Stimulated activated CD8-positive, alpha-beta memory T cell treated with anti-CD3 and anti-CD28 coated beads, Interleukin-7, amount 100 ng/mL, for 4 hours (primary cell): ENCODE measurements around the gene HADHA.

ENCODE experiments used
- DNase-seq, 2 donors: peaks; one replicate each; pipeline ENCODE4 v3.0.0-alpha.2; 2020; ENCODE audit warnings: low read depth in 2 of 2

Gene HADHA

DNA sequence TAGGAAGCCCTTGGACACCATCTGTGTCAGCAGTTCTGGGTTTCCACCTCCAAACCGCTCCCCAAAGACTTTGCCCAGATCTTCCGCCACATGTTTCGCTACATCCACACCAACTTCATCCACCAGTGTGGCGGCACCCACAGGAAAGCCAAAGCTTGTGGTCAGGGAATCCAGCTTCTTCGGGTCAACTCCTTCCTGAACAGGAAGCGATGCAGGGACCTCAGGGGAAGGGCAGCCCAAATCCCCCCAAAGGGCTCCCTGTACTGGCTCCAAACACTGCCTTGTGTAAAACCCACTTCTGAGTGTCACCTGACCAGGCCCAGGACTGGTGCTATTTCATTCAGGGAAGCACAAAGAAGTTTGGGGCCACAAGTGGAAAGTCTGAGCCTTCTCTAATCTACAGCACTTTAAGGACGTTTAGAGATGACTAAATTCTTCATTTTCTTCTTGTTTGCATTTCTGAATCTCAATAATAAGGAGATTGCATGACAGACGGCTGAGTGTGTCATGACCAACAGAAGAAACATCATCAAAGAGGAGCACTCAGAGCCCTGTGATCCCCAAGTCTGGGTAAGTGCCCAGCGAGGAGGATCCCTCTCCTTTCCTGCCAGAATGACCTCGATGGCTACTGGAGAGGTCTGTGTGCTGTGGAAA, 50.7 kb downstream of the HADHA start:
- no peak for DNase-seq

DNA sequence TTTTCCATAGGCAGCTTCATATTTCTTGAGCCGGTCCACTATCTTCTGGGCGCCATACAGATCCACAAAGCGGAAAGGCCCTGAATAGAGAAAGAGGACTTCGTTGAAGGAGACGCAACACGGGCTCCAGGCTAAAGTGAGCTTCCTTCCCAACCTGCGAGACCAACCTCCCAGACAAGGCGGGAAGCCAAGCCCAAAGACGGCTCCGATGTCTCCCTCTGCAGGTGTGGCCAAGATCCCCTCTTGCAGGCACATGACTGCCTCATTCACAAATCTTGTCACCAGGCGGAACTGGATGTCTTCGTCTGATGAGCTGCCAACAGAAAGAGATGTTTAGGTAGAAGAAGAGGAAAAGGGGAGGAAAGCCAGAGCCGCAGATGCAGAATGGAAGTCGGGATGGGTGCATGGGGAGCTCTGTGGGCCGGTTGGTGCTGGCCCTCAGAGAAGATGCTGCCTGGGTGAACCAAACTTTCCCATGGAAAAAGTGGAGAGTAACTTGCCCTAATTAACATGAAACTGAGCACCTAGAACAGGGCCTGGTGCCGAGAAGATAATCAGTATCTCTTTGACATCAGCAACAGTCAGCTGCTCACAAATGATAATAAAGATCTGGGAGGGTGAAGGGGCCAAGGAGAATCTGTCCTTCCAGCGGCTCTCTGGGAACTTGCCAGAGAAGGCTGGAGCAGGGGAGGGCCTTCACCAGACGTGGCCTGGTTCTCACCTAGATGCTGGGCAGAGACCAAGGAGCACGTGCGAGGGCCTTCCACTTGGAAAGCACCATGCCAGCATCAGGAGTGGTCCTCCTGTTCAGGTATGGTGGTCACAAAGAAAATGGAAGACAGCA, 52.9 kb downstream of the HADHA start:
- DNase-seq = no peak

DNA sequence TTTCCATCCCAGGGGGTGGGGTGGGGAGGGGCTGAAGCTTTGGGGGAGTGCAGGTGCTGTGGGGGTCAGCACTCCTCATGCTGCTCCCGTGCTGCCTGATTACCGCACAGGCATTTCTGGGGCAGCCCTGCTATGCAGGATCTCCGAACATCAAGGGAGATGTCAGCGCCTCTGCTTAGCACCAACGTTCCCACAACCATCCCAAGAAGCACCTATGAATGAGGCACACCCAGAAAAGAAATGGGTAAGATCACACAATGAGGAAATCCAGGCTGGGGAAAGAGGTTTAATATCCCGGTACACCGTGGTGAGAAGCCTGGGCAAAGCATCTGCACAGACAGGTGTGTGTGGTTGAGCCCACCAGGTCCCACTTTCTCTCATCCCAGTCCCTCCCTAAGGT, 54.1 kb downstream of the HADHA start:
- no peak for DNase-seq

DNA sequence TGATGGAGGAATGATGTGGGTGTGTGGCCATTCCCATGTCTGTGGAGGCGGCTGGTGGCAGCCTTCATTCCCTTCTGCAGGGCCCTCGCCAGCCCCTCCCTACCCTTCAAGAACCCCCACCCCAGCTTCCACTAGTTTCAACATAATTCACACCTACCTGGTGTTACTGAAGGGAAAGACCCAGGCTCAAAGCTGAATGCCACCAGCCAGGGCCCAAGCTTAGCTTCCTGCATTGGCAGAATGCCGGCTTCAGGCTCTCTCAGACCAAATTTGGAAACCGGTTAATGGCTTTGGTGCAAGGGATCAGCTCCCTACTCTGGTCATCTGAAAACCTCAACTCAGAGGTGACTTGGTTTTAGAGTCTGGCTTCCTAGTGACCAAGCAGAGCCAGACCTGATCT, 54.7 kb downstream of the HADHA start:
- DNase-seq = no peak

DNA sequence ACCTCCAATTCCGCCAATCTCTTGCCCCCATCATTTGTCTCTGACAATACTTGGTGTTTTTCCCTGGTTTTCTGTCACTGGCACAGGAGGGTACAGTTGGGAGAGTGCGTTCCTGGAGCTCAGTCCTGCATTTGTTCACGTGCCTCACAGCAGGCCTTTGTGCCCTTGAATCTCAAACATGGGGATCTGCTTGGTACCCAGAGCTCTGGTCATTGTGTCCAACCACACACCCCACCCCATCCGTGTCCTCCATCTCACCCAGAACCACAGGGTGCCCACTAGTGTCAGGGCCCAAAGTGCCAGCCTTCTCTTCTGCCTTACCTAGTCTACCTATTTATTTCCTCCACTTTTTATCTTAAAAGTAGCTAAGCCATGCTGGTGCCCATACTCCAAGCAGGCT, 55.3 kb downstream of the HADHA start:
- DNase-seq = no peak

DNA sequence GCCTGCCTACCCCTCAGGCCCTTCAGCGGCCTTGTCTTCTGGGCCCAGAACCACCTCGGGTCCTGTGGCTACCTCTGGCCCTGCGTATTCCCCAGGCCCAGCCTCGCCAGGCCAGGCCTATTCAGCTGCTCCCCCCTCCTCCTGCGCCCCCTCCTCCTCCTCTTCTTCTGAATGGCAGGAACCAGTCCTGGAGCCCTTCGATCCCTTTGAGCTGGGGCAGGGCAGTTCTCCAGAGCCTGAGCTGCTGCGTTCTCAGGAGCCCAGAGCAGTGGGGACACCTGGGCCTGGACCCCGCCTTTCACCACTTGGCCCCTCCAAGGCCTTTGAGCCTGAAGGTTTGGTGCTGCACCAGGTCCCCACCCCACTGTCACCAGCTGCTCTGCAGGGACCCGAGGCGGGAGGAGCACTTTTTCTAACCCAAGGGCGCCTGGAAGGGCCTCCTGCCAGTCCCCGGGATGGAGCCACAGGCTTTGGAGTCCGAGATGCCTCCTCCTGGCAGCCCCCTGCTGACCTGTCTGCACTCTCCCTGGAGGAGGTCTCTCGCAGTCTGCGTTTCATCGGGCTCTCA, 56.8 kb downstream of the HADHA start:
- DNase-seq = no peak

DNA sequence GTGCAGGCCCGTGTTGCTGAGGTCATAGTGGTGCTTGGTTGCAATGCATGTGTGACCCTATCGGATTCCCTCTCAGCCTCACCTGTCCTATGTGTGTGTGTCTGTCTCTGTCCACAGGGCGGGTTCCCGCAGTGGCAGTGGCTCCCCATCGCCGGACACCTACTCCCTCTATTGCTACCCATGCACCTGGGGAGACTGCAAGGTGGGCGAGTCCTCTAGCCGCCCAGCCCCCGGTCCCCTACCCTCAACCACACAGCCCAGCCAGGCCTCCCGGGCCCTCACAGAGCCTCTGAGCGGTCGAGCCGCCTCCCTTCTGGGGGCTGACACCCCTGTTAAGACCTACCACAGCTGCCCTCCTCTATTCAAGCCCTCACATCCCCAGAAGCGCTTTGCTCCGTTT, 57.3 kb downstream of the HADHA start:
- DNase-seq = no peak

DNA sequence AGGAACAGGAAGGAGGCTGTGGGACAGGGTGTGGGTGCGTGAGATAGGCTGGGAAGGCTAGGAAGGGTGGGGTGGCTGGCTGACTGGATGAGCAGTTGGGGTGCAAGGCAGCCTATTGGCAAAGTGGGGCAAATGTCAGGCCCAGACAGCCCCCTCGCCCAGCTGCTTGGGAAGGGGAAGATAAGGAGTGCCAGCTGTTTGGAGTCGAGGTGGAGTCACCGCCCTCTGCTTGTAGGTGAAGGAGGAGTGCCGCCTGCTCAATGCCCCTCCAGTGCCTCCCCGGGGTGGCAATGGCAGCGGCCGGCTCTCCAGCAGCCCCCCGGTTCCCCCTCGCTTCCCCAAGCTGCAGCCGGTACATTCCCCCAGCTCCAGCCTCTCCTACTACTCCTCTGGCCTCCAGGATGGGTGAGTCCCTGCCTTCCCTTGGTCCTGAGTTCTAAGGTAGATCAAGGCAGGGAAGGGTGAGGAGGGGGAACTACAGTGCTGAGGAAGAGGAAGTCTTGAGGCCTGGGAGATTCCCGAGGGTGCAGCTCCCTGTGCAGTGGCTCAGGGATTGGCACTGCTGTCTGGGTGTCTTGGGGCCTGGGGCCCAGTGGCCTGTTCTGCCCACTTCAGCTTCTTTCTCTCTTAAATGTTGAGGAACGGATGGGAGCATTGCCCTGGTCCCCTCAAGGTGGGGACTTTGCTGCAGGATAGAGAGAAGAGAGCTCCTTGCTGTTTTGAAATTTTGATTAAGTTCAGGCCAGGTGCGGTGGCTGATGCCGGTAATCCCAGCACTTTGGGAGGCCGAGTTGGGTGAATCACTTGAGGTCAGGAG, 58.3 kb downstream of the HADHA start:
- no peak for DNase-seq

DNA sequence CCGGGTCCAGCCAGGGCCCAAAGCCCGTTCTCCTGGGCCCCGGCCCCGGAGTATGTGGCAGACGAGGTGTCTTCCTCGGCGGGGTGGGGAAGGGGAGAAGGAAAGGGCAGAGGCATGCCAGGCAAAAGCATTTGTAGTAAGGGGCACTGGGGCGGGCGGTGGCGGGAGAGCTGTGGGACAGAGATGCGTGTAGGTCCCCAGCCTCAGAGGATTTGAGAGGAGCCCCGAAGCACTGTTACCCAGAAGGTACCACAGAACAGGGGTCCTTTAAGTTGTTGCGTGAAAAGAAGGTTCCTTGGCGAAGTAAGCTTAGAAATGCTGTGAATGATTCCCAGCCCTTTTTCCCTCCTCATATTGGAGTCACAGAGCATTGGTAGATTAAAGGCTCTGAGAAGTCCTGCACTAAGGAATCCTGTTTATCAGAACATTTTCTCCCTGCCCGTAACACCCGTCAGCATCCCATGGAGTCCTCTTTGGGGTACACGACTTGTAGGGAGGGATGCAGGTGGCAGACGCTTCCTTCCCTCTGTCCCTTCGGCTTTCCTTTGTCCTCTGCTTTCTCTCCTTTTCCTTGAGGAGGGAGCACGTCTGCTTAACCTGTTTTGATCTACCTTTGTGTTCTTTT, 59.0 kb downstream of the HADHA start:
- no peak for DNase-seq

DNA sequence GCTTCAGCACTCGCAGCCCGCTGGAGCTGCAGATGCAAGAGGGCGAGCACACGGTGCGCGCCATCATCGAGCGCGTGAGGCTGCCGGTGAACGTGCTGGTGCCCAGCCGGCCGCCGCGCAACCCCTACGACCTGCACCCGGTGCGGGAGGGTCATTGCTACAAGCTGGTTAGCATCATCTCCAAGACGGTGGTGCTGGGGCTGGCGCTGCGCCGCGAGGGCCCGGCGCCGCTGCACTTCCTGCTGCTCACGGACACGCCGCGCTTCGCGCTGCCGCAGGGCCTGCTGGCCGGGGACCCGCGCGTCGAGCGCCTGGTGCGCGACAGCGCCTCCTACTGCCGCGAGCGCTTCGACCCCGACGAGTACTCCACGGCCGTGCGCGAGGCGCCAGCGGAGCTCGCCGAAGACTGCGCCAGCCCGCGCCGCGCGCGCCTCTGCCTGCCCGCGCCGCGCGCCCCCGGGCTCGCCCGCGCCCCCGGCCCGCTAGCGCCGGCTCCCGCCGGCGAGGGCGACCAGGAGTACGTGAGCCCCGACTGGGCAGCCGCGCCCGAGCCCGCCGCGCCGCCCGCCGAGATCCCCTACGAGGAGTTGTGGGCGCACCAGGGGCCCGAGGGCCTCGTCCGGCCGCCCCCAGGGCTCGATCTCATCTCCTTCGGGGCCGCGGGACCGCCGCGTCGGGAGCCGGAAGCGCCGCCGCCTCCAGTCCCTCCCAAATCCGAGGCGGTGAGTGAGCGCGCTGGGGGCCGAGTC, 59.7 kb downstream of the HADHA start:
- peak; percentile 39 to 82 for DNase-seq

DNA sequence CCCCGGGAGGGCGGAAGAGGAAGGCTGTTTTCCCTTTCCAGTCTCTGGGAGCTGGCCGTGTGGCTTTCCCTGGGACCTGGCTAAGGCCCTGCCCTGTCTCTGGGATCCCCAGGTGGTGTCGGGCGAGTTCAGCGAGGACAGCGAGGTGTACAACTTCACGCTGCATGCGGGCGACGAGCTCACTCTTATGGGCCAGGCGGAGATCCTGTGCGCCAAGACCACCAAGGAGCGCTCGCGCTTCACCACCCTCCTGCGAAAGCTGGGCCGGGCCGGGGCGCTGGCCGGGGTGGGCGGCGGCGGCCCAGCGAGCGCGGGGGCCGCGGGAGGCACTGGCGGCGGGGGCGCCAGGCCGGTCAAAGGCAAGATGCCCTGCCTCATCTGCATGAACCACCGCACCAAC, 60.3 kb downstream of the HADHA start:
- no peak for DNase-seq

DNA sequence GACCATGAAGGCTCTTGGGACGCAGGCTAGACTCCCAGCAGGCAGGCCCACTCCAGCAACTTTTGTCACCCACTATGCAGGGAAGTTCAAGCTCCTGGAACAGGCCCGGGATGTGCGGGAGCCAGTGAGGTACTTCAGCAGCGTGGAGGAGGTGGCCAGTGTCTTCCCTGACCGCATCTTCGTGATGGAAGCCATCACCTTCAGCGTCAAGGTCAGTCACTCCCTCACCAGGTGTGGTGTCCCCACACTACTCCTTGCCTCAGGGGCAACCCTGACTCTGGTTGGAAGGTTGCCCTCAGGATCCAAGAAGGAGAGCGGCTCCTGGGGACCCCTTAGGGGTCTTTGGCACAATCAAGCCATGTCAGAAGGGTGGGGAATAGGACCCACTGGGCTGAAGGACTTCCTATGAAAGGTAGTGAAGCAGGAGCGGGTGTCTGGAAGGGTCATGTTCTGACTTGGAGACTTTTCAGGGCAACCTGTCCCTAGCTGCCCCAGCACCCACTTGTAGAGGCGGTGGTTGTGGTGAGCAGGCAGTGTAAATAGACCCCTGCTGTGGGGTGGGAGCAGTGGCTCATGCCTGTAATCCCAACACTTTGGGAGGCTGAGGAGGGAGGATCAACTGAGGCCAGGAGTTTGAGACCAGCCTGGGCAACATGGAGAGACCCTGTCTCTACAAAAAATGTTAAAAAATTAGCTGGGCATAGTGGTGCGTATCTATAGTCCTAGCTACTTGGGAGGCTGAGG, 61.4 kb downstream of the HADHA start:
- no peak for DNase-seq

DNA sequence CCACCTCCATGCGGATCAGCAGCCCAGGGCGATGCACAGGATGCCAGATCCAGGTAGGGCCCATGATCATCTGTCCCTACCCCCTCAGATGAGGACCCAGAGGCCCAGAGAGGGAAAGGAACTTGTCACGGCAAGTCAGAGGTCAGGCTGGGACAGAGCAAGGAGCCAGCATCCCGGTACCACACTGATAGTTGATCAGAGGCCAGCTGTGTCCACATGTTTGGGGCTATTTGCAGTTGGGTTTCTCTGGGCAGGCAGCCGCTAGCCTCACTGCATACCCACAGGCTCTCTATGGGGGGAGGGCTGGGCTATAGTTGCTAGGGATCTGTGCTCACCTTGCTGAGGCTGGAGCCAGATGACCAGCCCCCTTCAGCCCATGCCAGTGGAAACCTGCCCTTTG, 62.0 kb downstream of the HADHA start:
- DNase-seq = no peak

DNA sequence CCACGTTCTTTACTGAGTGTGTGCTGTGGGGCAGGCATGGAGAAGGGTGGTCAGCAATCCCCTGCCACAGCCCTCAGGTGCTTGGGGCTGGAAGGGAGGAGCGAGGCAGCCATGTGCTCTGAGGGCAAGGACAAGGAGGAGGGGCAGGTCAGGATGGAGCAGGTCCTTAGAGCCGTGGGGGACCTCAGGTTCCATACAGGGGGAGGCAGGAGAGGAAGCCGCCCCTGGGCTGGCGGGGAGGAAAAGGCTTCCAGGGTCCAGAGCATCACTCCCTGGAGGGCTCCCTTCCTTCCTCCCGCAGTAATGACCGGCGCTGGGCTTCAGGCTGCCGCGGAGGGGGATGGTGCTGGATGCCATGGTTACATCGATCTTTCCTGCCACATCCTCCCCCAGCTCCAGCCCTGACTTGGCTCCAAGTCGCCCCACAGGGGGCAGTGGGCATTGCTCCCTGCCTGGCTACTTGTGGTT, 65.0 kb downstream of the HADHA start:
- no peak for DNase-seq

DNA sequence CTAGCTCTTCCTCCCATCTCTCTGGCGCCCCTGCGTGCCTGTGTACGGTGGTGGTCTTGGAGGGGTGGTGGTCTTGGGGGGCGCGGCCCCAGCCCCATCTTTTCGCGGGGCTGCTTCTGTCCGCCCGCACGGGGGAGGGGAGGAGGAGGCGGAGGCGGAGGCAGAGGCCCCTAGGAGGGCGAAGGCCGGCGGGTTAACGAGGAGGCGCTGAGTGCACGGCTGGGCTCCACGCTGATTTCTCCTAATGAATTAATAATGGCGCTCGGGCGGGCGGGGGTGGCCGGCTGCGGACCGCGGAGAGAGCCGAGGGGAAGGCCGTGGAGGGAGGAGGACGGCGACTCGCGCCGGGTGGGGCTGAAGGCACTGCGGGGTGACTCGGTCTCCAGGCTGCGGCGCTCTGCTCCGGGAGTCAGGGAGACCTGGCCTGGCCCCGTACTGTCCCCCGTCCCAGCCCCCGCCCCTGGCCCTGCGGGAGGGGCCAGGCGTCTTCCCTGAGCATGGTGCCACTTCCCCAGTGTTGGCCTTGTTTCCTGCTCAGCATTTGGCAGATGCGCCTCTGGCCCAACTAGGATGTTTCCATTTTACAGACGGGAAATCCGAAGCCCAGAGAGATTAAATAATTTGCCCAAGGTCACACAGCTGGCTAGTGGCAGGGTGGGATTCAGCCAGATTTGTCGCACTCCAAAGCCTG, 65.5 kb downstream of the HADHA start:
- DNase-seq = no peak

DNA sequence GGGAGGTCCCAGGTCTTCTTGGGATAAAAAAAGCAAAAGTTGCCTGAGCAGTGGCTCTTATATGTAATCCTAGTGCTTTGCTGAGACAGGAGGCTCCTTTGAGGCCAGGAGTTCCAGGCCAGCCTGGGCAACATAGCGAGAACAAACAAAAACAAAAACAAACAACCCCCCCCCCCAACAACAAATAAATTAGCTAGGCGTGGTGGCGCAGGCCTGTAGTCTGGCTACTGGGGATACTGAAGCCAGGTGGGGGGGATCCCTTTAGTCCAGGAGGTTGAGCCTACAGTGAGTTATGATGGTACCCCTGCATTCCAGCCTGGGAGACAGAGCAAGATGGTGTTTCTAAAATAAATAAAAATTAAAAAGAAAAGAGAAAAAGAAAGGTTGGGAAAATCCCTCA, 66.2 kb downstream of the HADHA start:
- no peak for DNase-seq

DNA sequence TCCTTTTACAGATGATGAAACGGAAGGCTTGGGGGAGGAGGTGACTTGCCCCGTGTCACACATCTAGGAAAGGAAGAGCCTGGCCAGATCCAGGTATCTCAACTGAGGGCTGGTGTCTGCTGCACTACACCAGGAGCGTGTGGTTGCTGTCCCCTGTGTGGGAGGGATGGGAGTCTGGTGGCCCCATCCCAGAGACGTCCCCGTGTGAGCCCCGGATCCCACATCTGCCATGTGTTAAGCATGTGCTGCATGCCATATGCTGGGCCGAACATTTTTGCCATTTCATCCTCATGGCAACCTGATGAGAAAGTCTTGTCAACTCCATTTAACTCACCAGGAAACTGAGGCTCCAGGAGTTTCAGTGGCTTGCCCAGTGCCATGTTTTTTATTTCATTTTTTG, 67.3 kb downstream of the HADHA start:
- DNase-seq = no peak

DNA sequence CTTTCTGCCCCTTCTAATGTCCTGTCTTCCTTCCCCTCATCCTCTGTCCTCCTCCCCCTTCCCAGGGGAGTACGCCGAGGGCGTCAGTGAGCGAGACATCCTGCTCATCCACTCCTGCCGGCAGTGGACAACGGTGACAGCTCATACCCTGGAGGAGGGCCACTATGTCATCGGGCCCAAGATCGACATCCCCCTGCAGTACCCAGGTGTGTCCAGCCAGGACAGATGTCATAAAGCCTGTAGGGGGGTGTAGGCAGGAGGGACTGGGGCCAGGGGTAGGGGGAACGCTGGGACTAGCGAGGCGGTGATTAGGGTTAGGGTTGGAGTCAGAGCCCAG, 68.2 kb downstream of the HADHA start:
- DNase-seq = no peak

DNA sequence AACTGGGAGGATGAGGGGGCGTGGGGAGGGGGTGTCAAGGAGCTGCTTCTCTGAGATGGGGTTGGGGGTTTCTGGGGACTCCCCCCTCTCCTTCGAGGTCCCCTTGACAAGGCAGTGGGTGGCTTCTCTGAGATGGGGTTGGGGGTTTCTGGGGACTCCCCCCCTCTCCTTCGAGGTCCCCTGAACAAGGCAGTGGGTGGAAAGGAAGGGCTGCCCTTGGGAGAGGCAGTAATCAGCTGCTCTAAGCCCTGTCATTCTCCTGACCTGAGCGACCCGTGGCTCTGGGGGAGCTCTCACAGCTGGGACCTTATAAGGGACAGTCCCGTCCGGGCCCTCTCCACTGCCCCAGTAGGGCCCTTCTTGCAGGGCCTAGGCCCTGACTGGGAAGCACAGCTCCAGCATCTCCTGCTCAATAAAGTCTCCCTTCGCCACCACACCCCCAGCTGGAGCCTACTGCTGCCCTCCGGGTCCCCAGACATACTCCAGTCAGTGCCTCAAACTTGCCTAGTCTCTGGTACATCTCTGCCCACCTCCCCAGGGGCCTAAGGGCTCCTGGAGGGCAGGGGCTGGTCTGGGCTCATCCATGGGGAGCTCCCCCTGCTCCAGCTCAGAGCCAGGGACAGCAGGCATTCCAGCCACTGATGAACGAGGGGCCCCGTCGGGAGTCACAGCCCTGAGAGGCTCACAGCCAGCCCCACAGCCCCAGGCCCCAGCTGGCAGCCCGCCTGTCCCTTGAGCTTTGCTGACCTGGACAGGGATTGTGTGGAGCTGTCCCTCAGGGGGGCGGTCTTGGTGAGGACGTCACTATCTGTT, 68.8 kb downstream of the HADHA start:
- no peak for DNase-seq
